Heart right ventricle (tissue), 16 donors: ENCODE measurements around the gene VAT1L. TPM values are rescaled to one million over a fixed set of nuclear protein-coding genes. Genes with fewer than 3 reads are reported as not detected.

Source experiments
- ATAC-seq, 8 donors: fragments of 200-7000 bp; cut with Tn5 transposase; one replicate each; pipeline ENCODE4 v1.9.1; 2020; ENCODE audit warnings: mild to moderate bottlenecking in 8 of 8, moderate library complexity in 8 of 8, moderate number of reproducible peaks in 1 of 8
- DNase-seq, 2 donors: peaks; one replicate each; pipeline ENCODE4 v3.0.0-alpha.2; 2020
- H3K27ac ChIP-seq, 10 donors: fragments of 200-600 bp; sonication (generic) in 2 of 10; one replicate each; pipeline versions ENCODE4 v1.5.0 to v1.8.0; 2020 to 2022; ENCODE audit warnings: mild to moderate bottlenecking in 3 of 10
- H3K27me3 ChIP-seq, 7 donors: fragments of 200-600 bp; one replicate each; pipeline ENCODE4 v1.8.0; 2021 to 2022; ENCODE audit warnings: mild to moderate bottlenecking in 2 of 7
- H3K36me3 ChIP-seq, 9 donors: fragments of 200-600 bp; sonication (generic) in 1 of 9; one replicate each; pipeline versions ENCODE4 v1.5.0 to v1.8.0; 2020 to 2022; ENCODE audit warnings: mild to moderate bottlenecking in 2 of 9
- H3K4me1 ChIP-seq, 9 donors: fragments of 200-600 bp; sonication (generic) in 1 of 9; one replicate each; pipeline versions ENCODE4 v1.5.0 to v1.8.0; 2020 to 2022; ENCODE audit warnings: mild to moderate bottlenecking in 4 of 9
- H3K4me3 ChIP-seq, 10 donors: fragments of 200-600 bp; sonication (generic) in 2 of 10; one replicate each; pipeline versions ENCODE4 v1.5.0 to v1.8.0; 2020 to 2022; ENCODE audit warnings: mild to moderate bottlenecking in 7 of 10, moderate library complexity in 2 of 10
- H3K9me3 ChIP-seq, 11 donors: fragments of 200-600 bp in 10 of 11; sonication (generic) in 2 of 11; one replicate each; pipeline versions ENCODE4 v1.5.0 to v1.8.0; 2013 to 2022; ENCODE audit warnings: mild to moderate bottlenecking in 2 of 11, control low read depth in 1 of 11, moderate library complexity in 1 of 11
- WGBS, 2 donors: extraction: QIAGEN DNeasy Blood & Tissue Kit; methylation state at CpG; one replicate each; pipeline ENCODE4 v1.1.7; 2013; ENCODE audit warnings: inconsistent platforms in 1 of 2; 5-methylcytosine and 5-hydroxymethylcytosine counted together
- intact Hi-C, 10 donors: fragments of 100-400 bp; cut with DNase I; formaldehyde crosslinking; loops; one replicate each; pipeline versions ENCODE4 v1.11.1 to v1.14.2; 2022
- polyA plus RNA-seq, 2 donors: library from polyadenylated mRNA; stranded (reverse); fragments of 200-250 nt; gene quantifications; one replicate each; pipeline ENCODE4 v1.2.3, GENCODE V29; 2013
- total RNA-seq, 10 donors: library from RNA; stranded (reverse); fragmentation: NEBNext Ultra II Directional in 3 of 10; extraction: Animal tissue kit (Norgen Biotek cat#: 25700) in 3 of 10; gene quantifications; one replicate each; pipeline versions ENCODE4 v1.2.1 to v1.2.4, GENCODE V29; 2021 to 2023
- TF ChIP-seq, protein P1 (sequence below), 9 donors: fragments of 200-600 bp; sonication (generic) in 2 of 9; IDR thresholded peaks; one replicate each; pipeline versions ENCODE4 v1.5.0 to v1.8.0; 2021 to 2022; ENCODE audit warnings: antibody characterized with exemption in 9 of 9, mild to moderate bottlenecking in 5 of 9, moderate library complexity in 1 of 9
- donor health status: Arrhythmogenic right ventricular cardiomyopathy.
- donor health status: ischemic (EF 13 %, LVEDD 7.1; RV severe dilation, severe dysfunction).
- donor health status: healthy with polysubstance abuse.
- donor health status: DM: no; HTN: yes; CAD: no.
- donor health status: DM: no; HTN: no; CAD: no.
- donor health status: ischemic (EF 25% LVEDD 6.9; RV normal size, moderate dysfunction).
- donor health status: ischemic (EF 25% LVEDD 5.7; RV mildly dilated, moderate dysfunction).
- donor health status: healthy.
- donor health status: DM: yes; HTN: yes; CAD: no.
- donor health status: Ischemic cardiomyopathy.
- donor health status: ischemic (EF 35%, LVEDD 5.7; RV mildly dilated, moderate dysfunction).
- donor health status: nonischemic (EF 11% LVEDD 7.7; RV severe dilation, severe dysfunction).
- donor health status: DM: yes; HTN: yes; CAD: no.
- donor health status: PGD.
- donor health status: ischemic (EF 29% LVEDD 5.4; RV normal size, mild dysfunction).
- donor health status: nonischemic (EF 23%, LVEDD 6.1; RV moderate dilation, normal function).

Gene VAT1L
- total and polyA plus RNA-seq, 12 donors = 0.19 to 61.0 (median 24.0) TPM

DNA sequence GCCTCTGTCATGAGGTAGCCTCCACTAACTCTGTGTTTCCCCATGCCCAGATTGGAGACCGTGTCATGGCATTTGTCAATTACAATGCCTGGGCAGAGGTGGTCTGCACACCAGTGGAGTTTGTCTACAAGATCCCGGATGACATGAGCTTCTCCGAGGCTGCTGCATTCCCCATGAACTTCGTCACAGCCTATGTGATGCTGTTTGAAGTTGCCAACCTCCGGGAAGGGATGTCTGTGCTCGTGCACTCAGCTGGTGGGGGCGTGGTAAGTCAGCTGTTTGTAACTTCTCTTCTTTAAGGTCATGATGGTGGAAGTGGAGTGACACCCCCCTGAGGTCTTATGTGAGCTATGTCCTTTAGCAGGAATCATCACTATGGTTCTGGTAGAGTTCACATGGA is 36.8 kb downstream of the VAT1L start:
- TF ChIP-seq, protein P1, sequence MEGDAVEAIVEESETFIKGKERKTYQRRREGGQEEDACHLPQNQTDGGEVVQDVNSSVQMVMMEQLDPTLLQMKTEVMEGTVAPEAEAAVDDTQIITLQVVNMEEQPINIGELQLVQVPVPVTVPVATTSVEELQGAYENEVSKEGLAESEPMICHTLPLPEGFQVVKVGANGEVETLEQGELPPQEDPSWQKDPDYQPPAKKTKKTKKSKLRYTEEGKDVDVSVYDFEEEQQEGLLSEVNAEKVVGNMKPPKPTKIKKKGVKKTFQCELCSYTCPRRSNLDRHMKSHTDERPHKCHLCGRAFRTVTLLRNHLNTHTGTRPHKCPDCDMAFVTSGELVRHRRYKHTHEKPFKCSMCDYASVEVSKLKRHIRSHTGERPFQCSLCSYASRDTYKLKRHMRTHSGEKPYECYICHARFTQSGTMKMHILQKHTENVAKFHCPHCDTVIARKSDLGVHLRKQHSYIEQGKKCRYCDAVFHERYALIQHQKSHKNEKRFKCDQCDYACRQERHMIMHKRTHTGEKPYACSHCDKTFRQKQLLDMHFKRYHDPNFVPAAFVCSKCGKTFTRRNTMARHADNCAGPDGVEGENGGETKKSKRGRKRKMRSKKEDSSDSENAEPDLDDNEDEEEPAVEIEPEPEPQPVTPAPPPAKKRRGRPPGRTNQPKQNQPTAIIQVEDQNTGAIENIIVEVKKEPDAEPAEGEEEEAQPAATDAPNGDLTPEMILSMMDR (IDR thresholded peaks at IDR 0.05) = no peak
- Histone ChIP-seq H3K36me3 (no peaks in the 10 kb centered on the region), H3K27ac (no peak overlapping the region), H3K9me3 (no peaks in the 10 kb centered on the region), H3K4me3 (no peak overlapping the region), H3K4me1 (no peaks in the 10 kb centered on the region), H3K27me3 (peaks cover 0 to 14% (median 0%) of the 10 kb centered on the region in 7 donors)
- 89% methylated on average over 7 of the region's 7 CpGs for WGBS, 2 donors
- DNase-seq = no peak
- peak in 1 of 8 donors; percentile 22 for ATAC-seq
- intact Hi-C loops = loop anchor here in 1 of 10 donors (10.0 kb wide), 1 partner anchor 60 kb away; no protein-coding TSS in a partner anchor

DNA sequence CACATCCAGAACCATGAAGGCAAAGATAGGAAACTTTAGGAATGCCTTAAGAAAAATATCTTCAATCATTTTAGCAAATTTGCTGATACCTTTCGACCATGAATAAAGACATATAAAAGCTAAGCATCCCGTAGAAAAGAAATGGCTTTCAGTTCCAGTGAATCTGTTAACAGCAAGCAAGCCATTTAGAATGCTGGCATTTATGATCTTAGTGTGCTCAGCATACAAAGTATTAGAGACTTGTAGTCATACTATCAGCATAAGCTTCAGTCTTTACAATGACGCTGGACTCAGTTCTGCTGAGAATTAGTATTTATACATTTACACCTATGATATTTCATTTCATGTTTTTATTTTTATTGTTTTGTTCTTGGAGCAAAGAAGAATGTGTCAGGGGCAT is 38.7 kb downstream of the VAT1L start:
- Histone ChIP-seq H3K27ac (no peak overlapping the region), H3K36me3 (no peaks in the 10 kb centered on the region), H3K4me3 (no peak overlapping the region), H3K4me1 (no peaks in the 10 kb centered on the region), H3K9me3 (no peaks in the 10 kb centered on the region), H3K27me3 (peaks cover 0 to 10% (median 0%) of the 10 kb centered on the region in 7 donors)
- TF ChIP-seq, protein P1 (IDR thresholded peaks at IDR 0.05) = no peak
- DNase-seq (no peak), ATAC-seq (no peak)
- 78 to 90% methylated on average over 3 of the region's 3 CpGs for WGBS, 2 donors
- intact Hi-C loops = loop anchor here in 1 of 10 donors (10.0 kb wide), 1 partner anchor 58 kb away; no protein-coding TSS in a partner anchor

DNA sequence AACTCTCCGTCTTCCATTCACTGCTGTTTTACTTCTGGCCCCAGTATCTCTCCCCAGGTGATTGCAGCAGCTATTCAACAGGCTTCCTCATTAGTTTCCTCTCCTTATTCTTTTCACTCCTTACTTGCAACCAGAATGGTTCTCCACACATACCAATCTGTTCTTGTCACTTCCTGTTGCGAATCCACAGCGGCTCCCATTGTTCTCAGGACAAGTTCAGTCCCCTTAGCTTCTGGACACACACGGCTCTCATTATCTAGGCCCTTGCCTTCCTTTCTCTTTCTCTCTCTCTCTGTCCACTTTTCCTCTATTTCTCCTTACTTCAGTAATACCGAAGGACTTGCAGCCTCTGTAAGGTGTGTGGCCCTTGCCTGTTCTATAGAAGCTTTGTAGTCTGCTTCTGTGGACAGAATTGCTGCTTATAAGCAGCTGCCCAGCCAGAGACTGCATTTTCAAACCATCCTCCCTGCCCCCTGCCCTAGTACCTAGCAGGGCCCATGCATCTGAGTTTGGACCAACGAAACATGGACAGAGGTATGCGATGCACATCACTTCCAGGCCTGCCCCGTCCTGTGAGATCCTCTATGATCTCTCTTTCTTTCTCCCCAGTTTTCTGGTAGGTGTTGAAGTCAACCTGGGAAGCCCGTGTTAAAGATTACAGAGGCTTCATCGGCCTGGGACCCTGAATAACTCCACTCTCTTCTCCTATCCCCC is 45.7 kb downstream of the VAT1L start:
- DNase-seq (no peak), ATAC-seq (no peak)
- intact Hi-C loops = no loop called here
- no peaks in the 10 kb centered on the region for H3K36me3 ChIP-seq
- H3K27me3 ChIP-seq = no peaks in the 10 kb centered on the region
- TF ChIP-seq, protein P1 (IDR thresholded peaks at IDR 0.05) = no peak
- no peaks in the 10 kb centered on the region for H3K9me3 ChIP-seq
- WGBS, 2 donors = 62 to 71% methylated on average over 10 of the region's 10 CpGs
- H3K4me1 ChIP-seq = peaks cover 0 to 17% (median 6%) of the 10 kb centered on the region in 9 donors
- H3K27ac ChIP-seq = peak overlapping the region in 1 of 10 donors; percentile 56
- H3K4me3 ChIP-seq = no peak overlapping the region

DNA sequence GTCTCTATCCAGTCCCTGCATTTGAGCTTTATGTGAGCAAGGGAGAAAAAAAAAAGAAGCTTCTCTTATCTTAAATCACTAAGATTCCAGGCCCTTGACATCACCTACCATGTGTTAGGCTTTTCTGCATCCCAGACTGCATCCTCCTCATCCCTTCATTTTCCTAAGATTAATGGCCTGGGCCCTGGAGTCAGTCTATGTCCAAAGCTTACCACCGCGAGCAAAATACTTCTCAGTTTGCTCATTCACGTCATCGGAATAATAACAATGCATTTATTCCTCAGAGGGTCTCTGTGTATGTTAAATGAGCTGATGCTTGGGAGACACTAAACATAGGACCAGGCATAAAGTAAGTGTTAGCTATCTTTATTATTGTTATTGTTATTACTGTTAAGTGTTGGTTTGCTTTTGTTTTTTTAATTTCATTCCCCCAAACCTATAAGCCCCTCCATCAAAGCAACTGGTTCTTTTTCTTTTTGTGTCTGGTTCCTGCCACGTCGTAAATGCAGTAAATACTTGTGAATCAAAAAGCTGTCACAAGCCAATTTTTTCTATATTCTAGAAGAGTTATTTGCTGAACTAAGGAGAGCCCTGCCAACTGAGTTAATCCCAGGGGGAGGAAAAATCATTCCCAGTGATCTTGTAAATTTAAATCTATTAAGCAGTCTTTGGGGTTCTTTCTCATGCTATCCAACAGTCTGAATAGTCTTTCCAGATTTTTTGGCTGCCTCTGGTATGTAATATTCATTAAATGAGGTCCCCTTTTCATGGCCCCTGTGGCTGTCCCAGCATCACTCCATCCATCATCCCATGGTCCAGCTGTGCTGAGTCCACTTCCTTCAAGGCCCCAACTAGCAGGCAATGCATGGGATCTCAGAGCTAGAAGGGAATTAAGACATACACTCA is 46.5 kb downstream of the VAT1L start:
- Histone ChIP-seq H3K27me3 (no peaks in the 10 kb centered on the region), H3K9me3 (no peaks in the 10 kb centered on the region), H3K4me3 (no peak overlapping the region), H3K36me3 (no peaks in the 10 kb centered on the region), H3K27ac (no peak overlapping the region), H3K4me1 (peaks cover 0 to 17% (median 6%) of the 10 kb centered on the region in 9 donors)
- 68 to 77% methylated on average over 6 of the region's 6 CpGs for WGBS, 2 donors
- DNase-seq = no peak
- intact Hi-C loops = no loop called here
- no peak for ATAC-seq
- TF ChIP-seq, protein P1 (IDR thresholded peaks at IDR 0.05) = no peak
